Body of pancreas (tissue), 4 donors: ENCODE results near the gene ARHGAP36.

Experiments used
- CTCF ChIP-seq, 7 experiments: fragments of 450-650 bp in 4 of 7; fragments of 200-600 bp in 3 of 7; sonication (generic) in 3 of 7; IDR thresholded peaks; one replicate each; pipeline ENCODE4 v1.5.1; 2016 to 2019; ENCODE audit warnings: antibody characterized with exemption in 7 of 7
- POLR2A ChIP-seq, 3 donors: fragments of 450-650 bp; IDR thresholded peaks; one replicate each; pipeline ENCODE4 v1.6.1; 2016; ENCODE audit warnings: antibody characterized with exemption in 3 of 3, mild to moderate bottlenecking in 2 of 3

GRCh38 chrX:131053076-131053475 is 5.1 kb upstream of the ARHGAP36 start:
- TF ChIP-seq CTCF (IDR thresholded peaks at IDR 0.05), result no peak
- no peak for TF ChIP-seq POLR2A (IDR thresholded peaks at IDR 0.05)
